A549 (cell line): ENCODE measurements around the gene CECR2. TPM values are rescaled to one million over a fixed set of nuclear protein-coding genes. Genes with fewer than 3 reads are reported as not detected.

Source experiments
- ATAC-seq, 2 experiments: fragments of 200-7000 bp in 1 of 2; fragments of >200 bp in 1 of 2; cut with Nextera tagmentation in 1 of 2; cut with Tn5 transposase in 1 of 2; 3 replicates each; pipeline versions ENCODE4 v1.8.0 to v1.9.1; 2018 to 2020; ENCODE audit warnings: mild to moderate bottlenecking in 1 of 2, moderate library complexity in 1 of 2
- CTCF ChIA-PET: fragments of 300-600 bp; sonication (Branson Sonifier 250); formaldehyde crosslinking; extraction: SDS; loops from one replicate; lab custom pipeline; 2021; ENCODE audit warnings: antibody characterized with exemption, inconsistent platforms; lab: Yijun Ruan, JAX
- POLR2A ChIA-PET: fragments of 350-600 bp; formaldehyde crosslinking; extraction: SDS; loops from one replicate; lab custom pipeline; 2021; ENCODE audit warnings: antibody characterized with exemption, inconsistent platforms; lab: Yijun Ruan, JAX
- DNase-seq, 2 experiments: peaks; one replicate each; pipeline versions ENCODE4 v3.0.0 to v3.0.0-alpha.2; 2011 to 2016; ENCODE audit warnings: low read depth in 1 of 2, low spot score in 1 of 2
- FAIRE-seq: peaks from 2 replicates; lab custom pipeline; 2011; peaks lifted over from hg19 to GRCh38; lab: Jason Lieb, UNC
- H3K27ac ChIP-seq, 2 experiments: fragments of >200 bp; sonication (Bioruptor Twin); formaldehyde crosslinking; 3 replicates each; pipeline ENCODE4 v1.5.1; 2016 to 2017
- H3K4me1 ChIP-seq: fragments of >200 bp; sonication (Bioruptor Twin); formaldehyde crosslinking; 3 replicates; pipeline ENCODE4 v1.6.1; 2016
- H3K4me2 ChIP-seq: fragments of >200 bp; sonication (Bioruptor Twin); formaldehyde crosslinking; 3 replicates; pipeline ENCODE4 v1.6.1; 2016
- H3K4me3 ChIP-seq: fragments of >200 bp; sonication (Bioruptor Twin); formaldehyde crosslinking; 3 replicates; pipeline ENCODE4 v1.5.1; 2016
- H3K9me3 ChIP-seq: fragments of >200 bp; sonication (Bioruptor Twin); formaldehyde crosslinking; 3 replicates; pipeline ENCODE4 v1.6.1; 2016
- CBX2 ChIP-seq: fragments of 200-600 bp; sonication (generic); IDR thresholded peaks from 2 replicates; pipeline ENCODE4 v1.6.1; 2016; ENCODE audit warnings: low read depth, mild to moderate bottlenecking, borderline replicate concordance
- CBX8 ChIP-seq: fragments of 200-600 bp; sonication (generic); IDR thresholded peaks from 2 replicates; pipeline ENCODE4 v1.6.1; 2016
- CHD4 ChIP-seq: fragments of 200-600 bp; sonication (generic); IDR thresholded peaks from 2 replicates; pipeline ENCODE4 v1.6.1; 2016; ENCODE audit warnings: antibody characterized with exemption, mild to moderate bottlenecking, borderline replicate concordance
- EHF ChIP-seq: fragments of 250-450 bp; sonication (Bioruptor Pico); IDR thresholded peaks from 2 replicates; pipeline ENCODE4 v1.5.0; 2020; ENCODE audit warnings: mild to moderate bottlenecking
- EHMT2 ChIP-seq: fragments of 200-600 bp; sonication (generic); IDR thresholded peaks from 2 replicates; pipeline ENCODE4 v1.6.1; 2016; ENCODE audit warnings: antibody characterized with exemption, low read depth, mild to moderate bottlenecking, moderate library complexity
- ESRRA ChIP-seq: fragments of 150-350 bp; IDR thresholded peaks from 2 replicates; pipeline ENCODE4 v1.6.1; 2014; ENCODE audit warnings: mild to moderate bottlenecking, low read length, borderline replicate concordance
- FOSB ChIP-seq: fragments of 250-450 bp; sonication (Bioruptor Pico); IDR thresholded peaks from 2 replicates; pipeline ENCODE4 v1.5.0; 2020; ENCODE audit warnings: mild to moderate bottlenecking, moderate library complexity
- FOSL2 ChIP-seq, 2 experiments: fragments of 450-650 bp in 1 of 2; fragments of >200 bp in 1 of 2; sonication (Bioruptor Twin) in 1 of 2; formaldehyde crosslinking; IDR thresholded peaks; 2 replicates each; pipeline versions ENCODE4 v1.5.0 to v1.6.1; 2016 to 2020; ENCODE audit warnings: mild to moderate bottlenecking in 1 of 2, moderate library complexity in 1 of 2
- FOXS1 ChIP-seq: fragments of 250-450 bp; sonication (Bioruptor Pico); IDR thresholded peaks from 2 replicates; pipeline ENCODE4 v1.5.0; 2020; ENCODE audit warnings: mild to moderate bottlenecking, moderate library complexity
- HDAC2 ChIP-seq: fragments of 200-600 bp; sonication (generic); IDR thresholded peaks from 2 replicates; pipeline ENCODE4 v1.6.1; 2016
- HOXB13 ChIP-seq: fragments of 250-450 bp; sonication (Bioruptor Pico); IDR thresholded peaks from 2 replicates; pipeline ENCODE4 v1.5.0; 2020; ENCODE audit warnings: low read depth, mild to moderate bottlenecking, moderate library complexity
- HOXB5 ChIP-seq: fragments of 250-450 bp; sonication (Bioruptor Pico); IDR thresholded peaks from 2 replicates; pipeline ENCODE4 v1.5.0; 2020; ENCODE audit warnings: mild to moderate bottlenecking, moderate library complexity
- JUNB ChIP-seq: fragments of >200 bp; sonication (Bioruptor Twin); formaldehyde crosslinking; IDR thresholded peaks from 2 replicates; pipeline ENCODE4 v1.6.1; 2016
- KDM1A ChIP-seq: fragments of 200-600 bp; sonication (generic); IDR thresholded peaks from 2 replicates; pipeline ENCODE4 v1.6.1; 2016; ENCODE audit warnings: low read depth, mild to moderate bottlenecking
- KDM5A ChIP-seq: fragments of 200-600 bp; sonication (generic); IDR thresholded peaks from 2 replicates; pipeline ENCODE4 v1.6.1; 2016; ENCODE audit warnings: antibody characterized with exemption, mild to moderate bottlenecking
- MAFK ChIP-seq: fragments of 450-650 bp; IDR thresholded peaks from 2 replicates; pipeline ENCODE4 v1.6.1; 2014; ENCODE audit not compliant: partially characterized antibody
- NFE2L2 ChIP-seq: fragments of 150-350 bp; conservative IDR thresholded peaks from 2 replicates; pipeline ENCODE4 v1.6.1; 2014; ENCODE audit warnings: low read length
- NPAS2 ChIP-seq: fragments of 250-450 bp; sonication (Bioruptor Pico); IDR thresholded peaks from 2 replicates; pipeline ENCODE4 v1.8.0; 2022; ENCODE audit warnings: mild to moderate bottlenecking, moderate library complexity, borderline replicate concordance
- NR3C1 ChIP-seq: fragments of >200 bp; sonication (Bioruptor Twin); formaldehyde crosslinking; IDR thresholded peaks from 3 replicates; pipeline ENCODE4 v1.6.1; 2017
- RARB ChIP-seq: fragments of 250-450 bp; sonication (Bioruptor Pico); IDR thresholded peaks from 2 replicates; pipeline ENCODE4 v1.8.0; 2021; ENCODE audit warnings: mild to moderate bottlenecking, moderate library complexity
- RCOR1 ChIP-seq: fragments of 150-350 bp; IDR thresholded peaks from 2 replicates; pipeline ENCODE4 v1.6.1; 2014; ENCODE audit warnings: antibody characterized with exemption, low read length, low read depth
- RFX5 ChIP-seq: fragments of 450-650 bp; IDR thresholded peaks from 2 replicates; pipeline ENCODE4 v1.7.1; 2014; ENCODE audit warnings: antibody characterized with exemption, mild to moderate bottlenecking, moderate library complexity
- RNF2 ChIP-seq: fragments of 200-600 bp; sonication (generic); IDR thresholded peaks from 2 replicates; pipeline ENCODE4 v1.6.1; 2016; ENCODE audit warnings: low read depth, mild to moderate bottlenecking, antibody characterized with exemption, moderate library complexity, borderline replicate concordance
- TFCP2L1 ChIP-seq: fragments of 250-450 bp; sonication (Bioruptor Pico); IDR thresholded peaks from 2 replicates; pipeline ENCODE4 v1.5.0; 2021; ENCODE audit warnings: mild to moderate bottlenecking
- ZSCAN20 ChIP-seq: fragments of 250-450 bp; sonication (Bioruptor Pico); IDR thresholded peaks from 2 replicates; pipeline ENCODE4 v1.8.0; 2022; ENCODE audit warnings: mild to moderate bottlenecking, moderate library complexity
- WGBS: methylation state at CpG from one replicate; pipeline ENCODE4 v1.1.6; 2017; ENCODE audit errors: missing lambda C conversion rate; 5-methylcytosine and 5-hydroxymethylcytosine counted together
- polyA plus RNA-seq, 4 experiments: library from polyadenylated mRNA; depleted of rRNA in 3 of 4; stranded (reverse); fragments of >200 nt; fragmentation: RNase III in 1 of 4; extraction: RNeasy Plus Mini Kit Qiagen cat#74134 plus additional on column Dnase treatment in 1 of 4; gene quantifications; 2 replicates in 3 of 4; 3 replicates in 1 of 4; pipeline ENCODE4 v1.2.3, GENCODE V29; 2011 to 2017
- TF ChIP-seq, protein P1 (sequence below): fragments of >200 bp; sonication (Bioruptor Twin); formaldehyde crosslinking; IDR thresholded peaks from 2 replicates; pipeline ENCODE4 v1.6.1; 2016
- TF ChIP-seq, protein P2 (sequence below): fragments of >200 bp; sonication (Bioruptor Twin); formaldehyde crosslinking; IDR thresholded peaks from 3 replicates; pipeline ENCODE4 v1.6.1; 2016
- TF ChIP-seq, protein P3 (sequence below): IDR thresholded peaks from 2 replicates; pipeline ENCODE4 v1.6.1; 2012
- TF ChIP-seq, protein P4 (sequence below): fragments of 200-600 bp; sonication (generic); IDR thresholded peaks from 2 replicates; pipeline ENCODE4 v1.6.1; 2016; ENCODE audit warnings: antibody characterized with exemption, mild to moderate bottlenecking, moderate library complexity

CECR2 gene
- polyA plus RNA-seq, 2 of the 4 experiments (the other 2 are of a cell fraction), result 0.01 to 0.06 TPM

DNA sequence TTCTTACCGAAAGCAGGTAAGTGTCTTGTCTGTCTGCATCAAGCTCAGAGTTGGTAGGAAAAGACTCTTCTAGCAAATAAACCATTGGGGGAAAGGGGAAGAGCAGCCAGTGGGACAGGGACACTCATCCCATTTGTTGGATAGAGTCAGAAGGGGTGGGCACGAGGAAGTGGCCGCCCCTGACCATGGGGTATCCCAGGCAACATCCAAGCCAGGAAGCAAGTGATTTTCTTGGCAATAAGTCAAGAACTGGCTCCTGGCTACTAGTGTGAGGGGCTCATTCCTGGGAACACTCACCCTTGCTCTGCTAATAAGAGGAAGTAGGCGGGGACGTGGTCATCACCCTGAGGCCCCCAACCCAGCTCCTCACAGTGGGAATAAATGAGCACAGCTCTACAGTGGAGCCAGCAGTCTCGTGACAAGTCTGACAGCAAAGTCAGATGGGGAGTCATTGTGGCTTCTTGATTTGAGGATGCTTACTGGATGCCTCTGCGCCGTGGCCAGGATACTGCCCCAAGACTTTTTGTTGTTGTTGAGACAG, 200.8 kb downstream of the CECR2 start:
- no peak; a peak in 1 of 6 replicates for ATAC-seq
- H3K27ac ChIP-seq, result no peak overlapping the region
- POLR2A ChIA-PET, result no interaction called here

DNA sequence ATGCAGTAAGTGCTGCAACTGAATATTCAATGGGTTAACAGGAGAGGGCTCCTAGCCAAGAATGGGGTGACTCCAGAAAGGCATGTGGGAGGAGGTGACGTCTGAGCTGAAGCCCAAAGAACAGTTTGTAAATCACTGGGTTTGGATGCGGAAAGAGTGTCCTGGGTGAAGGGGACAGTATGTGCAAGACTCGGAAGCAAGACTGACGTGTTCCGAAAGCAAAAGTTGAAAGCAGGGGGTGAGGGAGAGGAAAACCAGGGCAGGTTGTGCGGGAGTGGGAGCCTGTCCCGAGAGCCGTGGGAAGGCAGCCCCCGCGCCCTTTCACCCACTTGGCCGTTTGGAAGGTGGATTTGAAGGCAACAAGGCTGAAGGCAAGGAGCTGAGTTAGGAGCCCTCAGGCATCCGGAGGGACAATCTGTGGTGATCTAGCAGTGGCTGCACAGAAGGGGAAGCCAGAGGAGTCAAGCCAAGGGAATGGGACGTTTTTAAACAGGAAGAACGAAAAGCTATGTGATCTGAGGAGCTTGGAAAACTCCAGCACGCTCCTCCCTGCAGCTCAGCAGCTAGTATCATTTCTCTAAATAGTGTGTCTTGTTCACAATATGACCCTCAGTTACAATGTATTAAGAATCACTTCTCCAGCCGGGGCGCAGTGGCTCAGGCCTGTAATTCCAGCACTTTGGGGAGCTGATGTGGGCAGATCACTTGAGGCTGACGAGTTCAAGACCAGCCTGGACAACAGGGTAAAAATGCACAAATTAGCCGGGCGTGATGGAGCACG, 201.8 kb downstream of the CECR2 start:
- Histone ChIP-seq H3K27ac (no peak overlapping the region), H3K4me3 (no peak overlapping the region), H3K9me3 (no peaks in the 10 kb centered on the region), H3K4me1 (0 out of 3 replicates have a peak, but pooled peaks cover 6% of the 10 kb centered on the region), H3K4me2 (no peak overlapping the region)
- ATAC-seq (peak in 1 of 2 experiments; percentile 33; a peak in 1 of 6 replicates), FAIRE-seq (no peak), DNase-seq (no peak)
- WGBS, result 75% methylated on average over 21 of the region's 21 CpGs
- TF ChIP-seq NR3C1 (no peak), RARB (CRISPR knock-in tag) (no peak), FOXS1 (CRISPR knock-in tag) (no peak), NFE2L2 (no peak), TFCP2L1 (no peak), CHD4 (no peak), HOXB5 (CRISPR knock-in tag) (no peak), RNF2 (no peak), MAFK (no peak), FOSL2 (IDR thresholded peaks at IDR 0.05) (no peak), FOSL2 (CRISPR knock-in tag; IDR thresholded peaks at IDR 0.05) (no peak), HDAC2 (no peak), FOSB (no peak), CBX8 (no peak), RCOR1 (no peak), EHMT2 (no peak)
- TF ChIP-seq, protein P1, sequence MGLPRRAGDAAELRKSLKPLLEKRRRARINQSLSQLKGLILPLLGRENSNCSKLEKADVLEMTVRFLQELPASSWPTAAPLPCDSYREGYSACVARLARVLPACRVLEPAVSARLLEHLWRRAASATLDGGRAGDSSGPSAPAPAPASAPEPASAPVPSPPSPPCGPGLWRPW, result no peak
- POLR2A ChIA-PET, result no interaction called here
- CTCF ChIA-PET, result interaction anchor here (3.7 kb wide), 1 partner anchor 13 kb away, joined by 18 read pairs; no protein-coding TSS in a partner anchor

More for the DNA sequence above, 200.8 kb downstream of the CECR2 start:
- no peak for FAIRE-seq
- 0 out of 3 replicates have a peak, but pooled peaks cover 6% of the 10 kb centered on the region for H3K4me1 ChIP-seq
- H3K4me2 ChIP-seq, result no peak overlapping the region; the same call in 2 of the 3 replicates
- TF ChIP-seq NPAS2 (CRISPR knock-in tag), result no peak
- TF ChIP-seq KDM5A, result no peak
- no peak for TF ChIP-seq RFX5
- TF ChIP-seq, protein P2, sequence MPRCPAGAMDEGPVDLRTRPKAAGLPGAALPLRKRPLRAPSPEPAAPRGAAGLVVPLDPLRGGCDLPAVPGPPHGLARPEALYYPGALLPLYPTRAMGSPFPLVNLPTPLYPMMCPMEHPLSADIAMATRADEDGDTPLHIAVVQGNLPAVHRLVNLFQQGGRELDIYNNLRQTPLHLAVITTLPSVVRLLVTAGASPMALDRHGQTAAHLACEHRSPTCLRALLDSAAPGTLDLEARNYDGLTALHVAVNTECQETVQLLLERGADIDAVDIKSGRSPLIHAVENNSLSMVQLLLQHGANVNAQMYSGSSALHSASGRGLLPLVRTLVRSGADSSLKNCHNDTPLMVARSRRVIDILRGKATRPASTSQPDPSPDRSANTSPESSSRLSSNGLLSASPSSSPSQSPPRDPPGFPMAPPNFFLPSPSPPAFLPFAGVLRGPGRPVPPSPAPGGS, result no peak
- TF ChIP-seq RARB (CRISPR knock-in tag), result no peak
- TF ChIP-seq CHD4, result no peak
- TF ChIP-seq ESRRA, result no peak
- no peak for TF ChIP-seq FOSL2 (IDR thresholded peaks at IDR 0.05)
- TF ChIP-seq FOSL2 (CRISPR knock-in tag; IDR thresholded peaks at IDR 0.05), result no peak
- TF ChIP-seq ZSCAN20, result no peak
- TF ChIP-seq, protein P3, sequence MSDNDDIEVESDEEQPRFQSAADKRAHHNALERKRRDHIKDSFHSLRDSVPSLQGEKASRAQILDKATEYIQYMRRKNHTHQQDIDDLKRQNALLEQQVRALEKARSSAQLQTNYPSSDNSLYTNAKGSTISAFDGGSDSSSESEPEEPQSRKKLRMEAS, result no peak
- no peak for TF ChIP-seq EHF (CRISPR knock-in tag)
- TF ChIP-seq JUNB, result no peak
- TF ChIP-seq CBX2, result no peak
- TF ChIP-seq, protein P4, sequence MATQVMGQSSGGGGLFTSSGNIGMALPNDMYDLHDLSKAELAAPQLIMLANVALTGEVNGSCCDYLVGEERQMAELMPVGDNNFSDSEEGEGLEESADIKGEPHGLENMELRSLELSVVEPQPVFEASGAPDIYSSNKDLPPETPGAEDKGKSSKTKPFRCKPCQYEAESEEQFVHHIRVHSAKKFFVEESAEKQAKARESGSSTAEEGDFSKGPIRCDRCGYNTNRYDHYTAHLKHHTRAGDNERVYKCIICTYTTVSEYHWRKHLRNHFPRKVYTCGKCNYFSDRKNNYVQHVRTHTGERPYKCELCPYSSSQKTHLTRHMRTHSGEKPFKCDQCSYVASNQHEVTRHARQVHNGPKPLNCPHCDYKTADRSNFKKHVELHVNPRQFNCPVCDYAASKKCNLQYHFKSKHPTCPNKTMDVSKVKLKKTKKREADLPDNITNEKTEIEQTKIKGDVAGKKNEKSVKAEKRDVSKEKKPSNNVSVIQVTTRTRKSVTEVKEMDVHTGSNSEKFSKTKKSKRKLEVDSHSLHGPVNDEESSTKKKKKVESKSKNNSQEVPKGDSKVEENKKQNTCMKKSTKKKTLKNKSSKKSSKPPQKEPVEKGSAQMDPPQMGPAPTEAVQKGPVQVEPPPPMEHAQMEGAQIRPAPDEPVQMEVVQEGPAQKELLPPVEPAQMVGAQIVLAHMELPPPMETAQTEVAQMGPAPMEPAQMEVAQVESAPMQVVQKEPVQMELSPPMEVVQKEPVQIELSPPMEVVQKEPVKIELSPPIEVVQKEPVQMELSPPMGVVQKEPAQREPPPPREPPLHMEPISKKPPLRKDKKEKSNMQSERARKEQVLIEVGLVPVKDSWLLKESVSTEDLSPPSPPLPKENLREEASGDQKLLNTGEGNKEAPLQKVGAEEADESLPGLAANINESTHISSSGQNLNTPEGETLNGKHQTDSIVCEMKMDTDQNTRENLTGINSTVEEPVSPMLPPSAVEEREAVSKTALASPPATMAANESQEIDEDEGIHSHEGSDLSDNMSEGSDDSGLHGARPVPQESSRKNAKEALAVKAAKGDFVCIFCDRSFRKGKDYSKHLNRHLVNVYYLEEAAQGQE, result no peak
- TF ChIP-seq HOXB13 (CRISPR knock-in tag), result no peak
- TF ChIP-seq KDM1A, result no peak
- TF ChIP-seq, all 56 proteins: peak for 0
- Histone ChIP-seq H3K4me3 (no peak overlapping the region), H3K9me3 (no peaks in the 10 kb centered on the region)
- DNase-seq, result no peak
- 55% methylated on average over 7 of the region's 8 CpGs for WGBS
- CTCF ChIA-PET, result interaction anchor here (3.7 kb wide), 1 partner anchor 12 kb away, joined by 18 read pairs; no protein-coding TSS in a partner anchor
